ENCODE measurements around the gene ZNF627.
"Not testable (repeated sequence)": the region's sequence is repeated elsewhere in the genome, so short reads cannot be mapped to it uniquely, and the experiment has no call there.

The ZNF627 gene

DNA sequence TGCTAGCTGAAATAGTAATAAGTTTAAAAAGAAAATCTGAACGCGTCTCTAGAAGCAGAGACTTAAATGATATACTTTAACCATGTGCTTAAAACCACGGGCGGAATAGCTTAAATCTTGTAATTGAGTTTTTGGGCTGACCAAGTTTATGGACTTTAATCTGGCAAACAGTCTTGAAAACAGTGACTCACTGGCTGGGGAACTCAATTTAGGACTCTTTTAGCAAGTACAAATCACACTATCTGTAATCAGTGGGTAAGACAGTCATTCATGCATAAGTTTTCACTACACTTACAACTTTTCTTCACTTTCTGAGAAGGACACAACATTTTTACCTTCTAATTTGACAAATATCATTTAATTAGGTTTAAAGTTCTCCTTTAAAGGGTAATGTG, 26.8 kb downstream of the ZNF627 start:
- DNase-seq (ENCODE audit: low spot score) = no peak

GRCh38 chr19:11626252-11626651, 29.0 kb downstream of the ZNF627 start:
- DNase-seq (ENCODE audit: low spot score) = no peak

GRCh38 chr19:11633223-11633622, 35.9 kb downstream of the ZNF627 start:
- DNase-seq (ENCODE audit: low spot score) = no peak

DNA sequence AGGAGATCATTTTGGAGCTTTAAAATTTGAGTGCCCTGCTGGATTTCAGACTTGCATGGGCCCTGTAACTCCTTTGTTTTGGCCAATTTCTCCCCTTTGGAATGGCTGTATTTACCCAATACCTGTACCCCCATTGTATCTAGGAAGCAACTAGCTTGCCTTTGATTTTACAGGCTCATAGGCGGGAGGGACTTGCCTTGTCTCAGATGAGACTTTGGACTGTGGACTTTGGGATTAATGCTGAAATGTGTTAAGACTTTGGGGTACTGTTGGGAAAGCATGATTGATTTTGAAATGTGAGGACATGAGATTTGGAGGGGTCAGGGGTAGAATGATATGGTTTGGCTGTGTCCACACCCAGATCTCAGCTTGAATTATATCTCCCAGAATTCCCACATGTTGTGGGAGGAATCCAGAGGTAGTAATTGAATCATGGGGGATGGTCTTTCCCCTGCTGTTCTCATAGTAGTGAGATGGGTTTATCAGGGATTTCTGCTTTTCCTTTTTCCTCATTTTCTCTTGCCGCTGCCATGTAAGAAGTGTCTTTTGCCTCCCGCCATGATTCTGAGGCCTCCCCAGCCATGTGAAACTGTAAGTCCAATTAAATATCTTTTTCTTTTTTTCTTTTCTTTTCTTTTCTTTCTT, 36.9 kb downstream of the ZNF627 start:
- DNase-seq (ENCODE audit: low spot score) = not testable (repeated sequence)

DNA sequence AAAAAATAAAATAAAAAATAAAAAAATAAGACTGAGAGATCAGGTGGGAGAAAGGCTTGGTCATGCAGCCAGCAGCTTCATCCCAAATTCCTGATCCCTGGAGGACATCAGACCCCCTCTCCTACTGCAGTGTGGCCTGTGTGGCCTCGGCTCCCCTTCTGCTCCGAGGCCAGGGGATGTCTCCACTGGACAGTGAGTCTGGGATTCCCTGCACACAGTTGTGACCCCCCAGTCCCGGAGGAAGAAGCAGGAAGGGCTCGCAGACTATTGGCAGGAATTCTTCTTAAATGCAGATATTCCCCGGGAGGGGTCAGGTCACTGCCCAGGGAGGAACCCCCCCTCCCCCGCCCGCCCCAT, 41.9 kb downstream of the ZNF627 start:
- DNase-seq (ENCODE audit: low spot score) = no peak

DNA sequence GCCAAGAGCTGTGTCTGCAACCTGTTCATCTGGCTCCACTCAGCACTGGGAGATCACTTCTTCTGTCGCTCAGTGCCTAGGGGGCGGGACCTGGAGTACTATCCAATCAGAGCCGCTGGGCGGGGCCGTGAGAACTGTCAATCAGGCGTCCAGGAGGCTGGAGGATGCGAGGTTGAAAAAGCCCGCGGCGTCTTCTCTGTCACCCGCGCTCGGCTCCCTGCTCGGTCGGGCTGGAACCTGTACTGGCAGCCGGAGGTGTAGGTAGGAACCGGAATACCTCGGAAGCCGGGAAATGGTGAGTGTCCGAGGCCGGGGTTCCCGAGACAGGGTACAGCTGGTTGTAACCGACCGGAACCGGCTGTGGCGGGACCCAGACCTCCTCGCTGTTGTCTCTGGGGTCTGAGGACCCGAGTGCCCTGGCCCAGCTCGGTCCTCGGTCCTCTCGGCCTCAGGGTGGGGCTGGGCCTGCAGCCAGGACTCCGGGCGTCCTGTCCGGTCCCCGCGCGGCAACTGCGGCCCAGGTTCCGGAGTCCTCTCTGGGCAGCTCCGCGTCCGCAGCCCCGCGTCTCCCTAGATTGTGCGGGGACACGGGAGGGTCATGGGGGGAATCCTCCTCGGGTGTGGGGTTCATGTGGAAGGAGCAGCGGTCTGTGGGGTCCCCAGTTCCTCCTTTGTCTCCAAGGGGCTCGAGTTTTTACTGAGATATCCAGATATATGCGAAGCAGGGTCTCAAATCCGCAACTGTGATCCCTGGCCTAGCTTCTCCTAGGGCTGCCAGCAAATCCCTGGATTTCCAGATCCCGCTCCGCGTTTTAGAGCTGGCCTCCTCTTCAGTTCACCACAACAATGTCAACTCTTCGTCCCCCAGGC, 42.6 kb downstream of the ZNF627 start:
- peak; percentile 97 for DNase-seq (ENCODE audit: low spot score)

- DNase-seq (ENCODE audit: low spot score) = no peak
Observed at GRCh38 chr19:11641244-11641643, 44.0 kb downstream of the ZNF627 start.

DNA sequence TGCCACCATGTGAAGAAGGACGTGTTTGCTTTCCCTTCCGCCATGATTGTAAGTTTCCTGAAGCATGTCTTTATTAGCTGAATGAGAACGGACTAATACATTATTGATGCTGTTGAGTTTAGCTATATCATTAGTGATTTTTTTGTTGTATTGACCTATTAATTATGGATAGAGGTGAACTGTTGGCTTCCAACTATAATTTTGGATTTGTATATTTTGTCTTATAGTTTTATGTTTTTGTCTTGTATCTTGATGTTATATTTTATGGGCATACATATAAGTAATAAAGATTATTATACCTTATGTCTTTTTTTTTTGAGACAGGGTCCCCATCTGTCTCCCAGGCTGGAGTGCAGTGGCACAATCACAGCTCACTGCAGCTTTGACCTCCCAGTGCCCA, 45.6 kb downstream of the ZNF627 start:
- DNase-seq (ENCODE audit: low spot score) = no peak

DNA sequence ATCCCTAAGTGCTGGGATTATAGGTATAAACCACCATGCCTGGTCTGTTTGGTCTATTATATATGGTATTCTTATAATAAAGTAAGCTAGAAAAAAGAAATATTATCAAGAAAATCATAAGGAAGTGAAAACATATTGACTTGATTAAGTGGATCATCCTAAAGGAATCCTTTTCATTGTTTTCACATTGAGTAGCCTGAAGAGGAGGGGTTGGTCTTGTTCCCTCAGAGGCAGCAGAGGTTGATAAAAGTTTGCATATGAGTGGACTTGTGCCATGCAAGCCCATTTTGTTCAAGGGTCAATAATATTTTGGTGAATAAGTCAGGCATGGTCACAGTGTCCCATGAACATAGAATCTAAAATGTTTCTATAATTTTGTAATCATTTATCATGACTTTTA, 52.7 kb downstream of the ZNF627 start:
- no peak for DNase-seq (ENCODE audit: low spot score)

- DNase-seq (ENCODE audit: low spot score) = no peak
Observed at GRCh38 chr19:11651062-11651461, 53.8 kb downstream of the ZNF627 start.

DNA sequence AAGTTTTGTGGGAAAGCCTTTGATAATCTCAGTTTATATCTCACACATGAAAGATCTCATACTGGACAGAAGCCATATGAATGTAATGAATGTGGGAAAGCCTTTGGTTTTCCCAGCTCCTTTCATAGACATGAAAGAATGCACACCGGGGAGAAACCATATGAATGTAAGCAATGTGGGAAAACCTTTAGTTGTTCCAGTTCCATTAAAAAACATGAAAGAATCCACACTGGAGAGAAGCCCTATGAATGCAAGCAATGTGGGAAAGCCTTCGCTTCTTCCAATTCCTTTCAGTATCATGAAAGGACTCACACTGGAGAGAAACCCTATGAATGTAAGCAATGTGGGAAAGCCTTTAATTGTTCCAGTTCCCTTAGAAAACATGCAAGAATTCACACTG, 54.8 kb downstream of the ZNF627 start:
- DNase-seq (ENCODE audit: low spot score) = no peak

DNA sequence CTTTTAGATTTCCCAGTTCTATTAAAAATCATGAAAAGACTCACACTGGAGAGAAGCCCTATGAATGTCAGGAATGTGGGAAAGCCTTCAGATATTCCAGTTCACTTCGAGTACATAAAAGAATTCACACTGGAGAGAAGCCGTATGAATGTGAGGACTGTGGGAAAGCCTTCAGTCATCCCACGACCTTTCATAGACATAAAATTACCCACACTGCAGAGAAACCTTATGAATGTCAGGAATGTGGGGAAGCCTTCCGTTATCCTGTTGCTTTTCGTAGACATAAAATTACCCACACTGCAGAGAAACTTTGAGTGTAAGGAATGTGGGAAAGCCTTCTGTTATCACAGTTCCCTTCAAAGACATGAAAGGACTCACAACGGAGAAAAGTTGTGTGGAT, 55.2 kb downstream of the ZNF627 start:
- no peak for DNase-seq (ENCODE audit: low spot score)

GRCh38 chr19:11656535-11656934, 59.3 kb downstream of the ZNF627 start:
- DNase-seq (ENCODE audit: low spot score) = no peak

DNA sequence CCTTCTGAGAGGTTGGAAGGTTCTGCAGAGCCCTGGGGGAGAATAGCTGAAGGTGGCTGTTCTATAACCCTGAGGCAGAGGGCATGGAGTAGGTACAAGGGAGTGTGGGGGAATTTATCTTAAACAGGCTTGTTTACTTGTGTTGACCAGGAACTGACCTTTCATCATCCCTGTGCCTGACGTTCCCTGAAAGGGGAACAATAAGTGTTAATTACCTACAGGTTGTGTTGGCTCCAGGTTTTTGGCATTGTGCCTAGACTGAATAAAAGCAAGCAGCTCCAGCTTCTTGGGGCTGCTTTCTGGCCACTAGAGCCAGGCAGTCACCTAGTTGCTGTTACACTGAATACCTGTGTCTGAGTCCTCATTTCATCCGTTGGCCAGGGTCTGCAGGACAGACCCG, 60.0 kb downstream of the ZNF627 start:
- no peak for DNase-seq (ENCODE audit: low spot score)

DNA sequence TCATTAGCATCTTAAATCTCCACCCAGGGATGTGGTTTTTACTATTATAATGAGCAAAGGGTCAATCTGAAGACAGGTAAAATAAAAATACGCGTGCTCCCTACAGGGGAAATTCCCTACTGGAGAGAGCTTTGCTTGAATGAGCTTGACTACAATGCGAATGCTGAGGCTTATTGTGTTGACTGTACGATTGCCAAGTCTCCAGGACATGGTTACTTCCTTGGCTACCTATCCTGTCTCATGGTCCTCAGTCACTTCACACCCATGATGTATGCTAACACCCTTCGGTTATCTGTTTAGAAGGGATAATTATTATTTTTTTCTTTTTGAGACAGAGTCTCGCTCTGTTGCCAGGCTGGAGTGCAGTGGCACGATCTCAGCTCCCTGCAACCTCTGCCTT, 61.7 kb downstream of the ZNF627 start:
- no peak for DNase-seq (ENCODE audit: low spot score)

DNA sequence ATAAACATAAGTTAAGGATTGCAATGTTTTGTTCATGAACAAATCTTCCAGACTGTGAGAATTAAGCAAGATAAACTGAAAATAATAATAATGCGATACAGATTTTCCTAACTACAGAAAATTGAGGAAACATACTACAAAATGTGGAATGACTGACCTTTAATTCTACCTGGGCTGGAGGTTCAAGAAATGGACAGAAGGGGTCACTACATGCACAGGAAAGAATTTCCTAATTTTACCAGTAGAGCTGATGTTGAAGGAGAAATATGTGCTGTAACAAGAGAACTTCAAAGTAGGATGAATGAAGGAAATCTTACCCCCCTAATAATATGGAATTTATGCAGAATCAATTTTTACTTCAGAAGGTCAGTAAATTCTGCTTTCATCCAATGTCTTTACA, 62.3 kb downstream of the ZNF627 start:
- DNase-seq (ENCODE audit: low spot score) = no peak

DNA sequence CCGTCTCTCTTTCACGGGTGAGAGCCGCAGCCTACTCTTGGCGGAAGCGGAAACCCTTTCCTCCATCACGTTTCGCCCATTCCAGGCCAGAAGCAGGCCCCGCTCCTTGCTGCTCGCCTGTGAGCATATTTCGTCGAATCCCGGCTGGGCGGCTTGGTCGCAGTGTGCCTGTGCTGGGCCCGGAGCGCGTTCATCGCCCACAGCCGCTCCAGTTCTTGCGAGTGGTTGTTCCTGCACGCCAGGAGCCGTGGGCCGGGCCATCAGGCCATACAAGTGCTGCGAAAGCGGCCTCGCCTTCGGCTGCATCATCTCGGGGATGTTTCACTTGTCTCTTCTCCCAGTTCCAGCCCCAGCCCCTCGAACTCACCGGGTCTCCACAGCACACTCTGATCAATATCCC, 65.0 kb downstream of the ZNF627 start:
- no peak for DNase-seq (ENCODE audit: low spot score)

GRCh38 chr19:11663181-11663591, 65.9 kb downstream of the ZNF627 start:
- DNase-seq (ENCODE audit: low spot score) = no peak

Data from iPS-NIHi11 (cell line).